Aorta (tissue), 5 donors: ENCODE measurements around the gene WAS. TPM values are rescaled to one million over a fixed set of nuclear protein-coding genes. Genes with fewer than 3 reads are reported as not detected.

Experiments used
- ATAC-seq: fragments of 200-7000 bp; cut with Tn5 transposase; one replicate; pipeline ENCODE4 v1.9.1; 2022; ENCODE audit warnings: moderate library complexity; ENCODE audit not compliant: low FRiP score
- DNase-seq, 2 donors: peaks; one replicate each; pipeline ENCODE4 v3.0.0-alpha.2; 2020
- H3K27ac ChIP-seq, 2 donors: one replicate each; pipeline ENCODE4 v1.5.1; 2013; ENCODE audit warnings: low read length in 2 of 2, mild to moderate bottlenecking in 2 of 2, moderate library complexity in 2 of 2, control low read depth in 1 of 2, inconsistent platforms in 1 of 2, low read depth in 1 of 2
- H3K27me3 ChIP-seq, 2 donors: one replicate each; pipeline ENCODE4 v1.6.1; 2013; ENCODE audit warnings: control low read depth in 1 of 2, low read length in 1 of 2, mild to moderate bottlenecking in 1 of 2, moderate library complexity in 1 of 2; ENCODE audit not compliant: insufficient read depth in 2 of 2, control insufficient read depth in 1 of 2
- H3K36me3 ChIP-seq, 2 donors: one replicate each; pipeline ENCODE4 v1.6.1; 2013; ENCODE audit warnings: control low read depth in 1 of 2, low read length in 1 of 2, mild to moderate bottlenecking in 1 of 2; ENCODE audit not compliant: insufficient read depth in 2 of 2, control insufficient read depth in 1 of 2
- H3K4me1 ChIP-seq, 2 donors: one replicate each; pipeline ENCODE4 v1.6.1; 2013; ENCODE audit warnings: low read length in 2 of 2, control low read depth in 1 of 2, mild to moderate bottlenecking in 1 of 2, moderate library complexity in 1 of 2; ENCODE audit not compliant: insufficient read depth in 2 of 2, control insufficient read depth in 1 of 2
- H3K4me3 ChIP-seq, 2 donors: one replicate each; pipeline ENCODE4 v1.5.1; 2013; ENCODE audit warnings: low read length in 2 of 2, control low read depth in 1 of 2, mild to moderate bottlenecking in 1 of 2
- H3K9me3 ChIP-seq: one replicate; pipeline ENCODE4 v1.6.1; 2013; ENCODE audit warnings: mild to moderate bottlenecking, low read length; ENCODE audit not compliant: control insufficient read depth
- WGBS, 2 donors: extraction: QIAGEN DNeasy Blood & Tissue Kit; methylation state at CpG; one replicate each; pipeline ENCODE4 v1.1.7; 2013; 5-methylcytosine and 5-hydroxymethylcytosine counted together
- intact Hi-C, 2 donors: fragments of 100-400 bp; cut with DNase I; formaldehyde crosslinking; loops; one replicate each; pipeline versions ENCODE4 v1.14.2 to v1.15.0; 2022
- polyA plus RNA-seq, 2 donors: library from polyadenylated mRNA; stranded (reverse); fragments of 200-250 nt; gene quantifications; one replicate each; pipeline ENCODE4 v1.2.3, GENCODE V29; 2013
- total RNA-seq, 2 donors: library from RNA; stranded (reverse); fragmentation: NEBNext Ultra II Directional; extraction: Animal tissue kit (Norgen Biotek cat#: 25700); gene quantifications; one replicate each; pipeline ENCODE4 v1.2.1, GENCODE V29; 2021
- donor health status: healthy with polysubstance abuse.
- donor health status: Bipolar disorder and iron deficiency.
- donor health status: DM: no; HTN: no; CAD: no.
- donor health status: DM: no; HTN: no; CAD: no.
- donor health status: DM: yes; HTN: yes; CAD: no.

The WAS gene
- total and polyA plus RNA-seq, 4 donors: 0.90 to 19.9 (median 11.0) TPM

GRCh38 chrX:48713847-48714246 is 30.2 kb downstream of the WAS start:
- no peaks in the 10 kb centered on the region for H3K9me3 ChIP-seq
- no peaks in the 10 kb centered on the region for H3K36me3 ChIP-seq
- 87 to 98% methylated on average over 2 of the region's 2 CpGs for WGBS, 2 donors
- no peaks in the 10 kb centered on the region for H3K4me1 ChIP-seq
- DNase-seq (no peak), ATAC-seq (no peak)
- no peaks in the 10 kb centered on the region for H3K27me3 ChIP-seq
- intact Hi-C loops: no loop called here
- H3K4me3 ChIP-seq: no peak overlapping the region
- H3K27ac ChIP-seq: no peak overlapping the region

- H3K4me3 ChIP-seq: no peak overlapping the region
- ATAC-seq (no peak), DNase-seq (no peak)
- H3K27me3 ChIP-seq: no peaks in the 10 kb centered on the region
- no peaks in the 10 kb centered on the region for H3K36me3 ChIP-seq
- 81% methylated on average over 5 of the region's 5 CpGs for WGBS, 2 donors
- no peak overlapping the region for H3K27ac ChIP-seq
- no peaks in the 10 kb centered on the region for H3K9me3 ChIP-seq
- no peaks in the 10 kb centered on the region for H3K4me1 ChIP-seq
- intact Hi-C loops: no loop called here
Observed at GRCh38 chrX:48714573-48714972, 31.0 kb downstream of the WAS start.

GRCh38 chrX:48715072-48715471 is 31.5 kb downstream of the WAS start:
- Histone ChIP-seq H3K27ac (no peak overlapping the region), H3K4me1 (no peaks in the 10 kb centered on the region), H3K27me3 (no peaks in the 10 kb centered on the region), H3K4me3 (no peak overlapping the region), H3K9me3 (no peaks in the 10 kb centered on the region), H3K36me3 (no peaks in the 10 kb centered on the region)
- intact Hi-C loops: no loop called here
- DNase-seq (no peak), ATAC-seq (no peak)
- WGBS, 2 donors: 60 to 73% methylated on average over 2 of the region's 2 CpGs

- no peaks in the 10 kb centered on the region for H3K36me3 ChIP-seq
- intact Hi-C loops: no loop called here
- no peaks in the 10 kb centered on the region for H3K4me1 ChIP-seq
- DNase-seq (no peak), ATAC-seq (no peak)
- H3K9me3 ChIP-seq: no peaks in the 10 kb centered on the region
- 72 to 83% methylated on average over 4 of the region's 4 CpGs for WGBS, 2 donors
- H3K4me3 ChIP-seq: no peak overlapping the region
- no peaks in the 10 kb centered on the region for H3K27me3 ChIP-seq
- no peak overlapping the region for H3K27ac ChIP-seq
Observed at GRCh38 chrX:48715876-48716502, 32.4 kb downstream of the WAS start.

- H3K9me3 ChIP-seq: no peaks in the 10 kb centered on the region
- H3K36me3 ChIP-seq: no peaks in the 10 kb centered on the region
- ATAC-seq: no peak
- intact Hi-C loops: no loop called here
- 62 to 82% methylated on average over 2 of the region's 2 CpGs for WGBS, 2 donors
- H3K27me3 ChIP-seq: no peaks in the 10 kb centered on the region
- no peak overlapping the region for H3K4me3 ChIP-seq
- no peak for DNase-seq
- no peaks in the 10 kb centered on the region for H3K4me1 ChIP-seq
- H3K27ac ChIP-seq: no peak overlapping the region
Observed at GRCh38 chrX:48719958-48720357, 36.4 kb downstream of the WAS start.

- intact Hi-C loops: no loop called here
- WGBS, 2 donors: 59 to 79% methylated on average over 4 of the region's 4 CpGs
- H3K27ac ChIP-seq: no peak overlapping the region
- ATAC-seq (no peak), DNase-seq (no peak)
- no peaks in the 10 kb centered on the region for H3K36me3 ChIP-seq
- no peaks in the 10 kb centered on the region for H3K4me1 ChIP-seq
- H3K4me3 ChIP-seq: no peak overlapping the region
- no peaks in the 10 kb centered on the region for H3K27me3 ChIP-seq
- H3K9me3 ChIP-seq: no peaks in the 10 kb centered on the region
Observed at GRCh38 chrX:48720577-48721250, 37.1 kb downstream of the WAS start.

GRCh38 chrX:48721916-48722315 is 38.3 kb downstream of the WAS start:
- no peaks in the 10 kb centered on the region for H3K27me3 ChIP-seq
- no peak overlapping the region for H3K4me3 ChIP-seq
- DNase-seq (no peak), ATAC-seq (no peak)
- no peaks in the 10 kb centered on the region for H3K9me3 ChIP-seq
- H3K27ac ChIP-seq: no peak overlapping the region
- no peaks in the 10 kb centered on the region for H3K4me1 ChIP-seq
- no peaks in the 10 kb centered on the region for H3K36me3 ChIP-seq
- intact Hi-C loops: no loop called here

GRCh38 chrX:48726596-48726995 is 43.0 kb downstream of the WAS start:
- intact Hi-C loops: no loop called here
- Histone ChIP-seq H3K4me1 (no peaks in the 10 kb centered on the region), H3K36me3 (no peaks in the 10 kb centered on the region), H3K27me3 (no peaks in the 10 kb centered on the region), H3K4me3 (no peak overlapping the region), H3K27ac (no peak overlapping the region), H3K9me3 (no peaks in the 10 kb centered on the region)
- ATAC-seq: no peak
- 74 to 94% methylated on average over 2 of the region's 2 CpGs for WGBS, 2 donors
- no peak for DNase-seq

- DNase-seq (no peak), ATAC-seq (no peak)
- H3K4me1 ChIP-seq: no peaks in the 10 kb centered on the region
- H3K27ac ChIP-seq: no peak overlapping the region
- intact Hi-C loops: no loop called here
- H3K4me3 ChIP-seq: no peak overlapping the region
- no peaks in the 10 kb centered on the region for H3K27me3 ChIP-seq
- no peaks in the 10 kb centered on the region for H3K9me3 ChIP-seq
- no peaks in the 10 kb centered on the region for H3K36me3 ChIP-seq
Observed at GRCh38 chrX:48728653-48729052, 45.1 kb downstream of the WAS start.
